Lower leg skin (tissue), 4 donors: ENCODE results near the gene CEP250. TPM values are rescaled to one million over a fixed set of nuclear protein-coding genes. Genes with fewer than 3 reads are reported as not detected.

Experiments used
- DNase-seq, 2 donors: peaks; one replicate each; pipeline ENCODE4 v3.0.0-alpha.2; 2019; ENCODE audit warnings: low spot score in 2 of 2
- H3K4me3 ChIP-seq: fragments of 200-600 bp; sonication (generic); 2 replicates; pipeline ENCODE4 v1.5.1; 2017; ENCODE audit warnings: mild to moderate bottlenecking, low read depth; ENCODE audit not compliant: poor library complexity, severe bottlenecking
- POLR2A ChIP-seq, 2 donors: fragments of 450-650 bp; IDR thresholded peaks; one replicate each; pipeline ENCODE4 v1.6.1; 2016 to 2017; ENCODE audit warnings: antibody characterized with exemption in 2 of 2, mild to moderate bottlenecking in 1 of 2, moderate library complexity in 1 of 2
- WGBS, 2 donors: methylation state at CpG; one replicate each; pipeline ENCODE4 v1.1.5; 2018; 5-methylcytosine and 5-hydroxymethylcytosine counted together
- intact Hi-C: fragments of 100-400 bp; cut with DNase I; formaldehyde crosslinking; loops from one replicate; pipeline ENCODE4 v1.15.0; 2023; ENCODE audit warnings: low total_unique reads
- total RNA-seq, 4 donors: library from RNA; depleted of rRNA; stranded (reverse); fragments of >200 nt; gene quantifications; one replicate each; pipeline ENCODE4 v1.1.0, GENCODE V29; 2016
- TF ChIP-seq, protein P1 (sequence below), 3 donors: fragments of 450-650 bp; IDR thresholded peaks; one replicate each; pipeline ENCODE4 v1.5.1; 2016; ENCODE audit warnings: antibody characterized with exemption in 3 of 3, mild to moderate bottlenecking in 3 of 3, moderate library complexity in 2 of 3

Gene CEP250
- total RNA-seq, 4 donors from 2014 or later = 17.9 to 49.5 (median 28.9) TPM

DNA sequence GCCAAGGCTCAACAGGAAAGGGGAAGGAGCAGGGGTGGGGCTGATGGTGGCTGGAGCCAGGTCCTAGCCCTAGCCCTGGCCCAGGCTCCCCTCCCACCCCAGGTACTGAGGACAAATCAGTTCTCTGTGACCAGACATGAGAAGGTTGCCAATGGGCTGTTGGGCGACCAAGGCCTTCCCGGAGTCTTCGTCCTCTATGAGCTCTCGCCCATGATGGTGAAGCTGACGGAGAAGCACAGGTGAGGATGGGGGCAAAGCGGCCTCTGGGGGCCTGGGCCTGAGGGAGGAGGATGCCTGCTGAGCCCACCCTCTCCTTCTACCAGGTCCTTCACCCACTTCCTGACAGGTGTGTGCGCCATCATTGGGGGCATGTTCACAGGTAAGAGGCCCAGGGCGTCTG is 101.5 kb downstream of the CEP250 start:
- no peak overlapping the region for H3K4me3 ChIP-seq

DNA sequence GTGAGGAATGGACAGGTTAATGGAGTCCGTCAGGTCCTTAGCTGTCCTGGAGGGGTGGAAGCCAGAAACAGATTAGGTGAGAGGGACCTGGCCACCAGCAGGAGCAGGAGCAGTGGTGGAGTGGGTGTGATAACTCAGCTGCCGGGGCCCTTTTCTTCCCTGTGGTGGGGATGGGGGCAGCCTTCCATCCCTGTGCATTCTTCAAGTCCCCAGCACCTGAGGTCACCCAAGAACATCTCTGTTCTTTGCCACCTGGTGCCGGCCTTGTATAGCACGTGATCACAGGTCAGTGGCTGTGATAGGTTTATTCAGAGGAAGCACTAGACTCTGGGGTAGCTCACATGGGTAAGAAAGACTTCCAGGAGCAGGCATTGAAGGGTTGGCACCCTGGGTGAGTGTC is 103.1 kb downstream of the CEP250 start:
- TF ChIP-seq, protein P1, sequence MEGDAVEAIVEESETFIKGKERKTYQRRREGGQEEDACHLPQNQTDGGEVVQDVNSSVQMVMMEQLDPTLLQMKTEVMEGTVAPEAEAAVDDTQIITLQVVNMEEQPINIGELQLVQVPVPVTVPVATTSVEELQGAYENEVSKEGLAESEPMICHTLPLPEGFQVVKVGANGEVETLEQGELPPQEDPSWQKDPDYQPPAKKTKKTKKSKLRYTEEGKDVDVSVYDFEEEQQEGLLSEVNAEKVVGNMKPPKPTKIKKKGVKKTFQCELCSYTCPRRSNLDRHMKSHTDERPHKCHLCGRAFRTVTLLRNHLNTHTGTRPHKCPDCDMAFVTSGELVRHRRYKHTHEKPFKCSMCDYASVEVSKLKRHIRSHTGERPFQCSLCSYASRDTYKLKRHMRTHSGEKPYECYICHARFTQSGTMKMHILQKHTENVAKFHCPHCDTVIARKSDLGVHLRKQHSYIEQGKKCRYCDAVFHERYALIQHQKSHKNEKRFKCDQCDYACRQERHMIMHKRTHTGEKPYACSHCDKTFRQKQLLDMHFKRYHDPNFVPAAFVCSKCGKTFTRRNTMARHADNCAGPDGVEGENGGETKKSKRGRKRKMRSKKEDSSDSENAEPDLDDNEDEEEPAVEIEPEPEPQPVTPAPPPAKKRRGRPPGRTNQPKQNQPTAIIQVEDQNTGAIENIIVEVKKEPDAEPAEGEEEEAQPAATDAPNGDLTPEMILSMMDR (IDR thresholded peaks at IDR 0.05) = no peak
- TF ChIP-seq POLR2A (IDR thresholded peaks at IDR 0.05) = no peak
- DNase-seq = no peak
- WGBS, 2 donors = 91 to 93% methylated on average over 4 of the region's 4 CpGs
- H3K4me3 ChIP-seq = no peak overlapping the region
- intact Hi-C loops = no loop called here

More for the DNA sequence above, 101.5 kb downstream of the CEP250 start:
- TF ChIP-seq, protein P1 (IDR thresholded peaks at IDR 0.05) = no peak
- TF ChIP-seq POLR2A (IDR thresholded peaks at IDR 0.05) = no peak
- DNase-seq = no peak
- WGBS, 2 donors = 97 to 98% methylated on average over 8 of the region's 8 CpGs
- intact Hi-C loops = no loop called here

DNA sequence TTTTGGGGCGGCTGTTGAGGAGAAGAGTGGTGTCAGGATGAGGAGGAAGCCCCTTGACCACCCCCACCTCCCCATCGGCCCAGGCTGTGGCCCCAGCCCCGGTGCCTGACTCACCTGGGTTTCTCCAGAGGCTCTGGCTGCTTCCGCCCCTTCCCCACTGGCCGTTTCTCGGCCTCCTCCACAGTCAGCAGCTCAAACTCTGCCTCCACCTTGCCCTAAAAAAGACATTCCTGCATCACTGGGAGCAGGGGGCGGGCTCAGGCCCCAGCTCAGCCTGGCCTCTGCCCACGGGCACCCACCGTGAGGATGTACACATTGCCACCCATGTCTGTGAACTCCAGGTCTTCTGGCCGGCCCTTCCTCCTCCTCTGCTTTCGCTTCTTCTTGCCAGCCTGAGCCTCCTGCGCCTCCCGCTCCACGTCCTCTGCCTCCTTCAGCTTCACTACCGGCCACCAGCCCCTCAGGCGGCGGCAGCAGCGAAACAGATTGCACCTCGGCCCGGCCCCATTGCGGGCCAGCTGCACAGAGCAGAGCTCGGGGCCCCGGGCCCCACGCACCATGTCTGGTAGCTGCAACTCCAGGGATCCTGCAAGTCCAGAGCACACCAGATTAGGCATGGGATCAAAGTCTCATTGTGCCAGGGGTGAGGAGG is 103.8 kb downstream of the CEP250 start:
- 85 to 91% methylated on average over 24 of the region's 24 CpGs for WGBS, 2 donors
- no peak for TF ChIP-seq POLR2A (IDR thresholded peaks at IDR 0.05)
- TF ChIP-seq, protein P1 (IDR thresholded peaks at IDR 0.05) = no peak
- H3K4me3 ChIP-seq = no peak overlapping the region
- no peak for DNase-seq
- intact Hi-C loops = no loop called here

DNA sequence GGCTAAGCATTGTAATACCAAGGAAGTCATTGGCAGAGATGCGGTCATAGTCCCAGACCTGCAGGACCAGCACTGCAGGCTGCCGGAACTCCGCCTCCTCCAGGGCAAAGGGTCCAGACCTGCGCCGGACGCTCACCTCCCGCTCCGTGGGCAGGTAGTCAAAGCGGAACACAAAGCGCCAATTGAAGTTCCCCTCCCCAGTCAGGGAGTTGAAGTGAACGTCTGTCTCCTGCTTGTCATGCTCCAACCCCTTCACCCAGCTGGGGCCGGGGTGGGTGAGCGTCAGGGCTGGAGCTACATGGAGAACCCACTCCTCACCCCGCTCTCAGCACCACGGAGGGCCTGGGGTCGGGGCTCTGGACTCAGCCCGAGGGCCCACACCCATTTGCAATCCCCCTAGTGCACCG is 104.7 kb downstream of the CEP250 start:
- TF ChIP-seq POLR2A (IDR thresholded peaks at IDR 0.05) = no peak
- TF ChIP-seq, protein P1 (IDR thresholded peaks at IDR 0.05) = no peak
- intact Hi-C loops = no loop called here
- no peak for DNase-seq
- WGBS, 2 donors = 69 to 74% methylated on average over 18 of the region's 18 CpGs
- H3K4me3 ChIP-seq = no peak overlapping the region

DNA sequence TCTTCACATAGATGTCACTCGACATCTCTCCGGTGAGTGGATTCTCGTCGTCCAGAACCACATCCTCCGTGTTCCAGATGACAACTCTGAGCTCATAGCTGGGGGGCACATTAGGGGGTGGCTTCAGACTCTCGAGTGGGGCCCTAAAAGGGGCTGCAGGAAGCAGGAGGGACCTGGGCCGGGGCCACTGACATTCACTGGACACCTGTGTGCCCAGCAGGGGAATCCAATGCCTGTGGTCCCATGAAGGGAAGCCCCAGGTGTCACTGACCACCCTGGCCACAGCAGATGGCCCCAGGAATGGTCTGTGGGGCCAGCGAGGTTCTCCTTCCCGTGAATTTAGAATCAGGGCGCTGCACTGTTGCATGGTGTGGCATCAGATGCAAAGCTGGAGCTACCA is 105.1 kb downstream of the CEP250 start:
- intact Hi-C loops = no loop called here
- 49 to 52% methylated on average over 10 of the region's 10 CpGs for WGBS, 2 donors
- H3K4me3 ChIP-seq = no peak overlapping the region
- DNase-seq = no peak
- no peak for TF ChIP-seq POLR2A (IDR thresholded peaks at IDR 0.05)
- TF ChIP-seq, protein P1 (IDR thresholded peaks at IDR 0.05) = no peak

DNA sequence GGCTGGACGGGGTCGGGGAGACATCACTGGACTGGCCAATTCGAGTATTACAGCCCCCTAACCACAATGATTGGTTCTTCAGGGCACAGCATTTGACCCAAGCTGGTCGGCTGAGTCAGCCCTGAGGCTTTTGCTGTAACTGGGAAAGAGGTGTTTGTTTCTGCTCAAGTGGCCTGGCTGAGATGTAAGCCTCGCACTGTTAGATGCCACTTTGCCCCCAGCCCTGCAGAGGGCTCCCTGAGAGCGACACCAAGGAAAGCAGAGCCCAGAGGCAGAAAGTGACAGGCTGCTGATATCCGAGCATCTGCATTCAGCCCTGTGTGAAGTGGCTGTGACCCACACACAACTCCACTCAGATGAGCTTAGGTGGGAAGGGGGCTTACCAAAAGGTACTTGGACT is 105.9 kb downstream of the CEP250 start:
- TF ChIP-seq POLR2A (IDR thresholded peaks at IDR 0.05) = no peak
- TF ChIP-seq, protein P1 (IDR thresholded peaks at IDR 0.05) = no peak
- no peak overlapping the region for H3K4me3 ChIP-seq
- no peak for DNase-seq
- WGBS, 2 donors = 19 to 23% methylated on average over 7 of the region's 7 CpGs
- intact Hi-C loops = no loop called here
